BLaER1 treated with 17β-estradiol and CSF1 and Interleukin-3, amounts not matched to agents 10 nM and 100 nM (cell line): Measurements from ENCODE around the gene TRMT61A.

Experiments used
- H3K27ac ChIP-seq, 11 experiments: shearing (Covaris generic); formaldehyde crosslinking; 2 replicates each; pipeline ENCODE4 v1.8.1; 2022
- H3K27me3 ChIP-seq, 11 experiments: shearing (Covaris generic); formaldehyde crosslinking; 2 replicates each; pipeline ENCODE4 v1.8.1; 2022
- H3K36me3 ChIP-seq, 11 experiments: shearing (Covaris generic); formaldehyde crosslinking; 2 replicates each; pipeline ENCODE4 v1.8.1; 2022
- H3K4me1 ChIP-seq, 10 experiments: shearing (Covaris generic); formaldehyde crosslinking; 2 replicates each; pipeline ENCODE4 v1.8.1; 2022
- H3K4me2 ChIP-seq, 11 experiments: shearing (Covaris generic); formaldehyde crosslinking; 2 replicates each; pipeline ENCODE4 v1.8.1; 2022
- H3K4me3 ChIP-seq, 10 experiments: shearing (Covaris generic); formaldehyde crosslinking; 2 replicates each; pipeline ENCODE4 v1.8.1; 2022
- H3K9ac ChIP-seq, 11 experiments: shearing (Covaris generic); formaldehyde crosslinking; 2 replicates each; pipeline ENCODE4 v1.8.1; 2022
- H3K9me3 ChIP-seq, 11 experiments: shearing (Covaris generic); formaldehyde crosslinking; replicated peaks in 1 of 11; 2 replicates each; pipeline ENCODE4 v1.8.1; 2022
- H4K20me1 ChIP-seq, 11 experiments: shearing (Covaris generic); formaldehyde crosslinking; 2 replicates each; pipeline ENCODE4 v1.8.1; 2022
- Cebpa-rat ChIP-seq, 11 experiments: shearing (Covaris generic); IDR thresholded peaks; 2 replicates each; pipeline ENCODE4 v1.8.1; 2022

TRMT61A gene

GRCh38 chr14:103532216-103533136 lies 3.5 kb downstream of the TRMT61A start:
- H3K4me3 ChIP-seq: no peak overlapping the region
- peaks cover 0 to 83% (median 78%) of the 10 kb centered on the region in 11 experiments; a peak in 18 of 22 replicates for H4K20me1 ChIP-seq
- H3K27ac ChIP-seq: peak overlapping the region in 1 of 11 experiments; percentile 38; a peak in 1 of 22 replicates
- peak overlapping the region in 3 of 11 experiments; percentile 12 to 86 (median 77); a peak in 4 of 22 replicates for H3K4me2 ChIP-seq
- H3K9ac ChIP-seq: peak overlapping the region in 3 of 11 experiments; percentile 7 to 69 (median 61); a peak in 5 of 22 replicates
- H3K9me3 ChIP-seq: no peaks in the 10 kb centered on the region
- TF ChIP-seq Cebpa-rat (IDR thresholded peaks at IDR 0.05): no peak
- H3K36me3 ChIP-seq: peaks cover 14 to 77% (median 64%) of the 10 kb centered on the region in 11 experiments; a peak in 21 of 22 replicates
- peaks cover 33 to 60% (median 35%) of the 10 kb centered on the region in 10 experiments for H3K4me1 ChIP-seq
- no peaks in the 10 kb centered on the region for H3K27me3 ChIP-seq

- peaks cover 0 to 92% (median 87%) of the 10 kb centered on the region in 11 experiments; a peak in 18 of 22 replicates for H4K20me1 ChIP-seq
These were observed 4.4 kb downstream of the TRMT61A start for GRCh38 chr14:103533137-103533998.

GRCh38 chr14:103533999-103534575 lies 5.1 kb downstream of the TRMT61A start:
- TF ChIP-seq Cebpa-rat (IDR thresholded peaks at IDR 0.05): no peak
- H3K36me3 ChIP-seq: peaks cover 14 to 80% (median 64%) of the 10 kb centered on the region in 11 experiments; a peak in 21 of 22 replicates
- peak overlapping the region in 2 of 11 experiments; percentile 77 to 86; a peak in 2 of 22 replicates for H3K4me2 ChIP-seq
- H3K27ac ChIP-seq: peak overlapping the region in 1 of 11 experiments; percentile 38; a peak in 1 of 22 replicates
- H3K4me3 ChIP-seq: no peak overlapping the region
- no peaks in the 10 kb centered on the region for H3K9me3 ChIP-seq
- H3K9ac ChIP-seq: peak overlapping the region in 2 of 11 experiments; percentile 61 to 69; a peak in 2 of 22 replicates
- H3K27me3 ChIP-seq: no peaks in the 10 kb centered on the region
- peaks cover 31 to 47% (median 35%) of the 10 kb centered on the region in 10 experiments for H3K4me1 ChIP-seq
- H4K20me1 ChIP-seq: peaks cover 0 to 99% (median 93%) of the 10 kb centered on the region in 11 experiments; a peak in 18 of 22 replicates

More at GRCh38 chr14:103533137-103533998, 4.4 kb downstream of the TRMT61A start:
- Histone ChIP-seq H3K4me3 (no peak overlapping the region), H3K27ac (peak overlapping the region in 1 of 11 experiments; percentile 38; a peak in 1 of 22 replicates), H3K9me3 (no peaks in the 10 kb centered on the region), H3K9ac (peak overlapping the region in 3 of 11 experiments; percentile 7 to 69 (median 61); a peak in 5 of 22 replicates), H3K36me3 (peaks cover 14 to 80% (median 64%) of the 10 kb centered on the region in 11 experiments; a peak in 21 of 22 replicates), H3K4me2 (peak overlapping the region in 3 of 11 experiments; percentile 12 to 86 (median 77); a peak in 4 of 22 replicates), H3K27me3 (no peaks in the 10 kb centered on the region), H3K4me1 (peaks cover 29 to 51% (median 33%) of the 10 kb centered on the region in 10 experiments)
- TF ChIP-seq Cebpa-rat (IDR thresholded peaks at IDR 0.05): no peak

GRCh38 chr14:103534576-103535061 lies 5.6 kb downstream of the TRMT61A start:
- Histone ChIP-seq H3K4me2 (no peak overlapping the region), H3K4me1 (peaks cover 33 to 46% (median 38%) of the 10 kb centered on the region in 10 experiments), H3K4me3 (no peak overlapping the region), H3K9ac (no peak overlapping the region), H3K27ac (no peak overlapping the region), H3K36me3 (peaks cover 14 to 80% (median 64%) of the 10 kb centered on the region in 11 experiments; a peak in 21 of 22 replicates), H4K20me1 (peaks cover 0 to 100% (median 98%) of the 10 kb centered on the region in 11 experiments; a peak in 19 of 22 replicates), H3K9me3 (no peaks in the 10 kb centered on the region), H3K27me3 (no peaks in the 10 kb centered on the region)
- TF ChIP-seq Cebpa-rat (IDR thresholded peaks at IDR 0.05): no peak

GRCh38 chr14:103535081-103535890 lies 6.3 kb downstream of the TRMT61A start:
- no peak overlapping the region for H3K4me2 ChIP-seq
- H3K4me1 ChIP-seq: peaks cover 26 to 44% (median 37%) of the 10 kb centered on the region in 10 experiments
- no peaks in the 10 kb centered on the region for H3K9me3 ChIP-seq
- H3K4me3 ChIP-seq: no peak overlapping the region
- no peak overlapping the region for H3K27ac ChIP-seq
- no peak for TF ChIP-seq Cebpa-rat (IDR thresholded peaks at IDR 0.05)
- no peak overlapping the region for H3K9ac ChIP-seq
- peaks cover 0 to 99% (median 95%) of the 10 kb centered on the region in 11 experiments; a peak in 20 of 22 replicates for H4K20me1 ChIP-seq
- H3K36me3 ChIP-seq: peaks cover 14 to 75% (median 58%) of the 10 kb centered on the region in 11 experiments; a peak in 21 of 22 replicates
- peaks cover 0 to under 1% (median 0%) of the 10 kb centered on the region in 11 experiments; a peak in 1 of 22 replicates for H3K27me3 ChIP-seq

GRCh38 chr14:103535891-103536565 lies 7.0 kb downstream of the TRMT61A start:
- TF ChIP-seq Cebpa-rat (IDR thresholded peaks at IDR 0.05): no peak
- no peak overlapping the region for H3K4me2 ChIP-seq
- H4K20me1 ChIP-seq: peaks cover 0 to 99% (median 91%) of the 10 kb centered on the region in 11 experiments; a peak in 20 of 22 replicates
- H3K4me1 ChIP-seq: peaks cover 25 to 44% (median 35%) of the 10 kb centered on the region in 10 experiments
- H3K9me3 ChIP-seq: no peaks in the 10 kb centered on the region
- H3K4me3 ChIP-seq: no peak overlapping the region
- H3K27me3 ChIP-seq: peaks cover 0 to 5% (median 0%) of the 10 kb centered on the region in 11 experiments; a peak in 1 of 22 replicates
- H3K9ac ChIP-seq: no peak overlapping the region
- H3K27ac ChIP-seq: no peak overlapping the region
- H3K36me3 ChIP-seq: peaks cover 14 to 68% (median 51%) of the 10 kb centered on the region in 11 experiments; a peak in 21 of 22 replicates

- Histone ChIP-seq H3K27me3 (peaks cover 0 to 5% (median 0%) of the 10 kb centered on the region in 11 experiments; a peak in 1 of 22 replicates), H3K36me3 (peaks cover 14 to 61% (median 50%) of the 10 kb centered on the region in 11 experiments; a peak in 21 of 22 replicates), H3K27ac (no peak overlapping the region), H3K9me3 (no peaks in the 10 kb centered on the region), H3K4me1 (peaks cover 19 to 44% (median 39%) of the 10 kb centered on the region in 10 experiments), H3K4me3 (no peak overlapping the region), H3K9ac (no peak overlapping the region), H4K20me1 (peaks cover 0 to 99% (median 91%) of the 10 kb centered on the region in 11 experiments; a peak in 20 of 22 replicates), H3K4me2 (no peak overlapping the region)
- no peak for TF ChIP-seq Cebpa-rat (IDR thresholded peaks at IDR 0.05)
These were observed 7.7 kb downstream of the TRMT61A start for GRCh38 chr14:103536693-103537092.
